ENCODE results near the gene ZNF398.

Gene ZNF398

DNA sequence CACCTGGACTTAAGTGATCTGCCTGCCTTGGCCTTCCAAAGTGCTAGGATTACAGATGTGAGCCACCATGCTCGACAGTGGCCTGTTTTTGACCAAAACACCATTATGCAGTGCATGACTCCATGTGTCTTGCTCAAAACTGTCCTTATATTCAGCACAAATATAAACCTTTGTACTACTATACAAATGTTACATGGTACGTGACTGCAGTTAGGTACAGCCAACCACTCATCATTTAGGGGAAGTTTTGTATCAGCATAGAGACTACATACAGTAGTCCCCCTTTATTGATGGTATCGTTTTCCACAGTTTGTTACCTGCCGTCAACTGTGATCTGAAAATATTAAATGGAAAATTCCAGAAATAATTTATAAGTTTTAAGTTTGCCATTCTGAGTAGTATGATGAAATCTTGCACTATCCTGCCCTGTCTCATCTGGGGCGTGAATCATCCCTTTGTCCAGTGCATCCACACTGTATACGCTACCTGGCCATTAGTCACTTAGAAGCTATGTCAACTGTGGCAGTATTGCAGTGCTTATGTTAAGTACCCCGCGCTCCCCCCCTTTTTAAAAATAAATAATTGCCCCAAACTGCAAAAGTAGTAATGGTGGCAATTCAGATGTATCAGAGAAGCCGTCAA is 24.8 kb downstream of the ZNF398 start:
- no peak for DNase-seq (ENCODE audit: low read depth)
- no peak overlapping the region for H3K4me3 ChIP-seq (ENCODE audit: low read depth, low read length)
- TF ChIP-seq, protein P1, sequence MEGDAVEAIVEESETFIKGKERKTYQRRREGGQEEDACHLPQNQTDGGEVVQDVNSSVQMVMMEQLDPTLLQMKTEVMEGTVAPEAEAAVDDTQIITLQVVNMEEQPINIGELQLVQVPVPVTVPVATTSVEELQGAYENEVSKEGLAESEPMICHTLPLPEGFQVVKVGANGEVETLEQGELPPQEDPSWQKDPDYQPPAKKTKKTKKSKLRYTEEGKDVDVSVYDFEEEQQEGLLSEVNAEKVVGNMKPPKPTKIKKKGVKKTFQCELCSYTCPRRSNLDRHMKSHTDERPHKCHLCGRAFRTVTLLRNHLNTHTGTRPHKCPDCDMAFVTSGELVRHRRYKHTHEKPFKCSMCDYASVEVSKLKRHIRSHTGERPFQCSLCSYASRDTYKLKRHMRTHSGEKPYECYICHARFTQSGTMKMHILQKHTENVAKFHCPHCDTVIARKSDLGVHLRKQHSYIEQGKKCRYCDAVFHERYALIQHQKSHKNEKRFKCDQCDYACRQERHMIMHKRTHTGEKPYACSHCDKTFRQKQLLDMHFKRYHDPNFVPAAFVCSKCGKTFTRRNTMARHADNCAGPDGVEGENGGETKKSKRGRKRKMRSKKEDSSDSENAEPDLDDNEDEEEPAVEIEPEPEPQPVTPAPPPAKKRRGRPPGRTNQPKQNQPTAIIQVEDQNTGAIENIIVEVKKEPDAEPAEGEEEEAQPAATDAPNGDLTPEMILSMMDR (IDR thresholded peaks at IDR 0.05; ENCODE audit: control insufficient read depth, extremely low read depth, insufficient read depth), result no peak

GRCh38 chr7:149172534-149172920 is 25.3 kb downstream of the ZNF398 start:
- TF ChIP-seq, protein P1 (IDR thresholded peaks at IDR 0.05; ENCODE audit: control insufficient read depth, extremely low read depth, insufficient read depth), result no peak
- no peak overlapping the region for H3K4me3 ChIP-seq (ENCODE audit: low read depth, low read length)
- DNase-seq (ENCODE audit: low read depth), result no peak

DNA sequence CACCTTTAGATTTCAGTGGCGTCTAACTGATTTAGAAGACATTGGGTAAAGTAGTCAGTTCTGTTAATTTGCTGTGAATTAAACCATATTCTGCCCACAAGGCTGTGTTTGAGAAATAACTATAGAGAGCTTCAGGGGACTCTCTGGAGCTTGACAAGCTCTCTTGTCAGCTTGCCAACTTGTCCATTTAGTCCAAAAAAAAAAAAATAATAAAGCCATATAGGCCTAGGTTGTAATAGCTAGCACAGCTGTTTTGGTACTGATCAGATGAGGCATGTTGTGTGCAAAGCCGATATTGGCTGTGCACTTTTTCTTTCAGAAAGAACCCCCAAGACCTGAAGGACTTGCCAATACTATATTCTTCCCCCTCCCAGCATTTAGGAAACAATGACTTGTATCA is 27.9 kb downstream of the ZNF398 start:
- no peak overlapping the region for H3K4me3 ChIP-seq (ENCODE audit: low read depth, low read length)
- TF ChIP-seq, protein P1 (IDR thresholded peaks at IDR 0.05; ENCODE audit: control insufficient read depth, extremely low read depth, insufficient read depth), result no peak
- DNase-seq (ENCODE audit: low read depth), result no peak

DNA sequence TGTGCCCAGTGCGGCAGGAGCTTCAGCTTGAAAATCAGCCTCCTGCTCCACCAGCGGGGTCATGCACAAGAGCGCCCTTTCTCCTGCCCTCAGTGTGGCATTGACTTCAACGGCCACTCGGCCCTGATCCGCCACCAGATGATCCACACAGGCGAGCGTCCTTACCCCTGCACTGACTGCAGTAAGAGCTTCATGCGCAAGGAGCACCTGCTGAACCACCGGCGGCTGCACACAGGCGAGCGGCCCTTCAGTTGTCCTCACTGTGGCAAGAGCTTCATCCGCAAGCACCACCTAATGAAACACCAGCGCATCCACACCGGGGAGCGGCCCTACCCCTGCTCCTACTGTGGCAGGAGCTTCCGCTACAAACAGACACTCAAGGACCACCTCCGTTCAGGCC is 32.0 kb downstream of the ZNF398 start:
- no peak overlapping the region for H3K4me3 ChIP-seq (ENCODE audit: low read depth, low read length)
- no peak for DNase-seq (ENCODE audit: low read depth)
- TF ChIP-seq, protein P1 (IDR thresholded peaks at IDR 0.05; ENCODE audit: control insufficient read depth, extremely low read depth, insufficient read depth), result no peak

DNA sequence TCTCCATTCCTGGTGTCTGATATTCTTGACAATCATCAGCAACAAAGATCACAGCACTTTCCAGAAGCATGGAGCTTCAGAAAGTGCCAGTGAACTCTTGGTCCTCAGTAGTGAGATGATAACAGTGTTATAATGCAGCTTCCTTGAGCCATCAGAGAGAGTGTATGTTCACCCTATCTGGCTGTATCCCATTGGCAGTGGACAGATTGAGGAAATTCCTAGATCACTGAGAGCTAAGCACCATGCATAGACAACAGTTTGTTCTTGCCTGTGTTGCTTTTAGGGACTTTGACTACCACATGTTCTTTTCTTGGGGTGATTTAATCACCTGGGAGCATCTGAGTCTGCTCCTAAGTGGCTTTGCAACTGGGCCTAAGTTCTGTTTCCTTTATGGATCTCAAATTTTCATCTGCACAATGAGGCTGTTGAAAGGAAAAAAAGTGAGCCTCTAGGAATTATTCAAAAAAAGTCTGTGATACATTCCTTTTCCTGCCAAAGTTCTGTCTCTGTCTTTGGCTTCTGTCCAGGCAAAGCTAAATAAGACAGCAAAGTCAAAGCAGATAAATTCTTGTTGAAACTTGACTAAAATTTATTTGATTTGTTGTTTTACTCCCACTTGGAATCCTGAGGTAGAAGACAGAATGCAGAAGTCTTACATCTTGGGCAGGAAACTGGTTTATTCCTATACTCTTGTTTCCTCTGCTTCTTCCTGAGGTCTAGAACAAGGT is 33.6 kb downstream of the ZNF398 start:
- TF ChIP-seq, protein P1 (IDR thresholded peaks at IDR 0.05; ENCODE audit: control insufficient read depth, extremely low read depth, insufficient read depth), result no peak
- no peak for DNase-seq (ENCODE audit: low read depth)
- H3K4me3 ChIP-seq (ENCODE audit: low read depth, low read length), result no peak overlapping the region

DNA sequence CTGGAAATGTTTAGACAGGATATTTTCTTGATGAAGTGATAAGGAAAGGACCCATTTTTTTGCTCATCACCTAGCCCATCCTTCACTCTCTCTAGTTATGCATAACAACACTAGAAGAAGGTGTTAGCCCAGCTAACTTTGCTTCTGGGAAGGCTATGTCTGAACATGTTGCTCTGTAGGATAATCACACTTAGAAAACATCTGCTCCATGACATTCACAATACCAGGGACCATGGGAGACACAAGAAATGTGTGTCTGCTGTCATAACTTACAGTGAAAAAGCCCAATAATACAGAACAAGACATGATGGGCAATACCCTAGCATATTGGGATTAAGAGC is 34.2 kb downstream of the ZNF398 start:
- TF ChIP-seq, protein P1 (IDR thresholded peaks at IDR 0.05; ENCODE audit: control insufficient read depth, extremely low read depth, insufficient read depth), result no peak
- DNase-seq (ENCODE audit: low read depth), result no peak
- no peak overlapping the region for H3K4me3 ChIP-seq (ENCODE audit: low read depth, low read length)

- H3K4me3 ChIP-seq (ENCODE audit: low read depth, low read length), result no peak overlapping the region
- no peak for DNase-seq (ENCODE audit: low read depth)
- TF ChIP-seq, protein P1 (IDR thresholded peaks at IDR 0.05; ENCODE audit: control insufficient read depth, extremely low read depth, insufficient read depth), result no peak
These were observed 37.0 kb downstream of the ZNF398 start for GRCh38 chr7:149184274-149184673.
